ENCODE results near the gene CCDC85C.

Gene CCDC85C

GRCh38 chr14:99576304-99576703, 27.7 kb downstream of the CCDC85C start:
- Mint-ChIP-seq H3K27me3 (no peaks in the 10 kb centered on the region), H3K36me3 (ENCODE audit: insufficient read depth) (no peaks in the 10 kb centered on the region), H3K9me3 (no peaks in the 10 kb centered on the region), H3K4me3 (no peak overlapping the region), H3K27ac (ENCODE audit: low read depth) (no peak overlapping the region), H3K4me1 (peaks cover 5% of the 10 kb centered on the region)
- DNase-seq (ENCODE audit: low spot score in 2 of 2), result no peak
- ATAC-seq (replicated peaks; ENCODE audit: extremely low read depth, poor library complexity, severe bottlenecking), result no peak

DNA sequence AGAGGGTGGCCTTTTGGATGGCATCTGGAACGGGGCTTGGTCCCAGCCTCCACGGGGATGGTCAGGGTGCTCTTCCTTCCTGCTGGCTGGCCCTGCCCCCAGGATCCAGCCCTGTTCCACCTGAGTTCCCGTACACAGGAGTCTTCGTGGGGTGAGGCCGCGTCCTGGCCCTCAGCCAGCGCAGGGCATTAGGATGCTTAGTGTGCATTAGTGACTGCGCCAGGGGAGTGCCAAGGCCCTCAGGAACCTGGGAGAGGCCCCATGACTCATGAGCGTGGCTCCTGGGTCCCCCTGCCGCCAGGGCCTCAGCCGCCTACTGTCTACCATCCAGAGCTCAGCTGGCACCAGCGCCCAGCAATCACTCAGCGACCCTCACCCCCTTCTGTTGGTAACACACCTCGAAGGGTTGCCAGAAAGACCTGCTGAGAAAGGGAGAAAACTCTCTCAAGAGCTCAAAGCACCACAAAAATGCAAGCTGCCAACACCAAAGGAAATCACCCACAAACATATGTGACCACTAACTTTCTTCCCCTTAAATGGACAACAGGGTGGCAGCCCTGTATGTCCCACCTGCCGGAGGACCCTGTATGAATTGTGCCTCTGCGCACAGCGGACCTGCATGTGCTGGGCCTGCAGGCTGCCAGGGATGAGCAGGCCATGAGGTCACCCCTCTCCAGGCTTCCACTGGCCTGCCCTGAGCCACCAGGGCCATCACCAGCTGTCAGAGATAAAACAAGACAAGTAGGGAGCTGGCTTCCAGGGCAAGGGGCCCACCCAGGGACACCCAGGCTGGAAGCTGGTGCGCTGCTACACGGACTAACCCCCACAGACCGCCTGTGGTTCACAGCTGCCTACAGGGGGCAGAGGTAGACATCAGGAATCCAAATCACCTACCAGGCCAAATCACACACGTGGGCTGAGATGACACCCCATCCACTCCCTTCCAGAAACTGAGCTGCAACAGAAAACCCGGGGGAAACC, 28.7 kb downstream of the CCDC85C start:
- Mint-ChIP-seq H3K4me3 (no peak overlapping the region), H3K36me3 (ENCODE audit: insufficient read depth) (no peaks in the 10 kb centered on the region), H3K27me3 (no peaks in the 10 kb centered on the region), H3K27ac (ENCODE audit: low read depth) (no peak overlapping the region), H3K9me3 (no peaks in the 10 kb centered on the region), H3K4me1 (peaks cover 5% of the 10 kb centered on the region)
- ATAC-seq (replicated peaks; ENCODE audit: extremely low read depth, poor library complexity, severe bottlenecking) (no peak), DNase-seq (ENCODE audit: low spot score in 2 of 2) (no peak)

DNA sequence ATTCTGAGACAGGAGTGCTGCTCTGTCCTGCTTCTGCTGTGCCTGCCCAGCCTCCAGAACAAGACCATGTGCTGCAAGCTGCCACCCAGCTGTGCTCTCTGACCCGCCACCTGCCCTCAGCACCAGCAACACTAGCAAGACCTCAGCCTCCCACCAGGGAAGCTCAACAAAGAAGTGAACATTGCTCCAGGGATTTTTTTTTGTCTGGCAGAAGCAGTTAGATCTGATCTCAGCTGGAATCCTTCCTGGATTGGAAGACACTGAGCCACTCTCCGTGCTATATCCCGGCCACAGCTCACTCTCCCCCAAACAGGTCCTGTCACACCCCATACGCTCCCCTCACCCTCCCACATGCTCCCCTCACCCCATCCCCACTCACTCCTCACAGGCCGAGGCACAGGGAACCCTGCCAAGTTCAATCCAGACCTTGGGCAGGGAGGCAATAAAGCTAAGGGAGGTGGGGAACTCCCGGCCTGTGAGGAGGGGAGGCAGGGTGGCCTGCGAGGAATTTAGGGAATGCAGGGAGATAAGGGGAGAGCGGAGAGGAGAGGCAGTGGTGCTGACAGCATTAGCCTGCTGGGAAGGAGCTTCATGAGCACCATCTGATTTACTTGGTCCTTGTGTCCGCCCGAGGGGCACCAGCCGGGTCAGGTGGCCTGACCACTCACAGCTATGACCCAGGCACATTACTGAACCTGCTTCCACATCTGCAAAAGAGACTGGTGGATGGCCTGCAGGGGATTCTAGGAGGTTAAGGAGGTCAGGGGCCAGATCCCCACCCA, 29.7 kb downstream of the CCDC85C start:
- H3K27ac Mint-ChIP-seq (ENCODE audit: low read depth), result no peak overlapping the region
- no peak for DNase-seq (ENCODE audit: low spot score in 2 of 2)
- no peak for ATAC-seq (replicated peaks; ENCODE audit: extremely low read depth, poor library complexity, severe bottlenecking)

DNA sequence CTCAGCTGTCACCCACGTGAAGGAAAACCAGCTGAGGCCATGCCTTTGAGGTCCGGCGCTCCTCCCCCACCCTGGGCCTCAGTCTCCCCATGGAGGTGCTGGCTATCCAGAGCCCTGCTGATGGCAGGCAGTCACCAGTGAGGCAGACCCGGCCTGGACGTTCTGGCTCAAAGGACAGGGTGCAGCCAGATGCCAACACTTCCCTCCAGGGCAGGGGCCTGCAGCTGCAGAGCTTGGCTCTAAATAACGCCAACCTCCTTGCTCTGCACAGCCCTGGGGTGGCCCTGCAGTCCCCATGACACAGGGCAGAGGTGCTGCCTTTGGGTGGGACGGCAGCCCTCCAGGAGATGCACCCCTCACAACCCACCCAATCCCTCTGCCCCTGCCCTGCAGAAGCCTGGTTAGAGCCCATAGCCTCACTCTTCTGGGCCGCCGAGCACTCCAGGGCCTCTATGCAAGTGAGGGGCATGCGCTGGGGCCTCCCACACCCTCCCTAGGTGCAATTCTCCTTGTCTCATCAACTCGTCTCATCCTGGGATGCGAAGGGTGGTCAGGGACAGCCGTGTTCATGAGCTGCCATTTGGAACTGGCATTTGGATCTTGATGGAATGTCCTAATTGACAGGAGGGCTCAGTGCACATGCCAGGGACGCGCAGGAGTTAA, 30.4 kb downstream of the CCDC85C start:
- Mint-ChIP-seq H3K4me1 (peaks cover 11% of the 10 kb centered on the region), H3K36me3 (ENCODE audit: insufficient read depth) (no peaks in the 10 kb centered on the region), H3K27me3 (no peaks in the 10 kb centered on the region), H3K9me3 (no peaks in the 10 kb centered on the region), H3K4me3 (no peak overlapping the region), H3K27ac (ENCODE audit: low read depth) (no peak overlapping the region)
- ATAC-seq (replicated peaks; ENCODE audit: extremely low read depth, poor library complexity, severe bottlenecking) (no peak), DNase-seq (ENCODE audit: low spot score in 2 of 2) (no peak)

More for the DNA sequence above, 29.7 kb downstream of the CCDC85C start:
- H3K4me3 Mint-ChIP-seq, result no peak overlapping the region
- H3K27me3 Mint-ChIP-seq, result no peaks in the 10 kb centered on the region
- H3K36me3 Mint-ChIP-seq (ENCODE audit: insufficient read depth), result no peaks in the 10 kb centered on the region
- H3K9me3 Mint-ChIP-seq, result no peaks in the 10 kb centered on the region
- peaks cover 11% of the 10 kb centered on the region for H3K4me1 Mint-ChIP-seq

GRCh38 chr14:99573000-99573330, 31.0 kb downstream of the CCDC85C start:
- no peak overlapping the region for H3K4me3 Mint-ChIP-seq

DNA sequence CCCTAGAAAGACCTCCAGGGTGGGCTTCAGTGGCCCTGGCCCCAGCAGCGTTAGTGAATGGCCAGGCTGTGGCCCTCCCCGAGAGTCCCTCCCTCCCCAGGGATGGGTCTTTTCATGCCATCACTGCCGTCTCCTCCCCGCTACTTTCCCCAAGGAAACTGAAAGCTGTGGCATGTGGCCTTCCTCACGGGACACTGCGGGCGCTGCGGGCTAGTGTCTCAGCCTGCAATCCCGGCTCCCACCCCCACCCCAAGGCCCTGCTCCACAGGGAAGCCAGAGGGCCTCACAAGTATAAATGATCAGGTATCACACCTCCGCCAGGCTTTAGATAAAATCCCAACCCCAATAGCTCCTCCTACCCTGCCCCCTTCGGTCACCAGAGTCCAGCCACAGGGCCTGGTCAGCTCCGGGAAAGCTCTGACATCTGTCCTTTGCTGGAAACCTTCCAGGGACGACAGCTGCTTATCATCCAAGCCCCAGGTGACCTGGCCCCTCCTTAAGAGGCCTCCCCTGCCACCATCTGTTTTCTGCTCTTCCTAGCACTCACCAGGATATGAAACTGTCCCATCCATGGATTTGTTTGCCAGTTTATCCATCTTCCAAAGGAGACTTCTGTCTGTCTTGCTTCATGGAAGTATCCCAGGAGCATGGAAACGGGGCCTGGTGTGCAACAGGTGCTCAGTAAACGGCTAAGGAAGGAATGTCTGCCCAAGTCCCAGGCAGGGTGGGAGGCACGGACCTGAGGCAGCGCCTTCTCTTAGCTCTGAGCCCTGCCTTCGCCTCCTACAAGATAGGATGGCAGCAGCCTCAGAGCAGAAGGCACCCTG, 31.6 kb downstream of the CCDC85C start:
- DNase-seq (ENCODE audit: low spot score in 2 of 2) (no peak), ATAC-seq (replicated peaks; ENCODE audit: extremely low read depth, poor library complexity, severe bottlenecking) (no peak)
- no peaks in the 10 kb centered on the region for H3K27me3 Mint-ChIP-seq
- no peak overlapping the region for H3K4me3 Mint-ChIP-seq
- H3K4me1 Mint-ChIP-seq, result peaks cover 11% of the 10 kb centered on the region
- H3K9me3 Mint-ChIP-seq, result no peaks in the 10 kb centered on the region
- no peaks in the 10 kb centered on the region for H3K36me3 Mint-ChIP-seq (ENCODE audit: insufficient read depth)
- no peak overlapping the region for H3K27ac Mint-ChIP-seq (ENCODE audit: low read depth)

More at GRCh38 chr14:99573000-99573330, 31.0 kb downstream of the CCDC85C start:
- Mint-ChIP-seq H3K27me3 (no peaks in the 10 kb centered on the region), H3K9me3 (no peaks in the 10 kb centered on the region), H3K36me3 (ENCODE audit: insufficient read depth) (no peaks in the 10 kb centered on the region), H3K27ac (ENCODE audit: low read depth) (no peak overlapping the region), H3K4me1 (peaks cover 11% of the 10 kb centered on the region)
- ATAC-seq (replicated peaks; ENCODE audit: extremely low read depth, poor library complexity, severe bottlenecking), result no peak
- no peak for DNase-seq (ENCODE audit: low spot score in 2 of 2)

GRCh38 chr14:99571303-99571986, 32.6 kb downstream of the CCDC85C start:
- Mint-ChIP-seq H3K9me3 (no peaks in the 10 kb centered on the region), H3K27ac (ENCODE audit: low read depth) (no peak overlapping the region), H3K36me3 (ENCODE audit: insufficient read depth) (no peaks in the 10 kb centered on the region), H3K27me3 (no peaks in the 10 kb centered on the region), H3K4me3 (no peak overlapping the region), H3K4me1 (peaks cover 11% of the 10 kb centered on the region)
- ATAC-seq (replicated peaks; ENCODE audit: extremely low read depth, poor library complexity, severe bottlenecking) (no peak), DNase-seq (ENCODE audit: low spot score in 2 of 2) (no peak)

DNA sequence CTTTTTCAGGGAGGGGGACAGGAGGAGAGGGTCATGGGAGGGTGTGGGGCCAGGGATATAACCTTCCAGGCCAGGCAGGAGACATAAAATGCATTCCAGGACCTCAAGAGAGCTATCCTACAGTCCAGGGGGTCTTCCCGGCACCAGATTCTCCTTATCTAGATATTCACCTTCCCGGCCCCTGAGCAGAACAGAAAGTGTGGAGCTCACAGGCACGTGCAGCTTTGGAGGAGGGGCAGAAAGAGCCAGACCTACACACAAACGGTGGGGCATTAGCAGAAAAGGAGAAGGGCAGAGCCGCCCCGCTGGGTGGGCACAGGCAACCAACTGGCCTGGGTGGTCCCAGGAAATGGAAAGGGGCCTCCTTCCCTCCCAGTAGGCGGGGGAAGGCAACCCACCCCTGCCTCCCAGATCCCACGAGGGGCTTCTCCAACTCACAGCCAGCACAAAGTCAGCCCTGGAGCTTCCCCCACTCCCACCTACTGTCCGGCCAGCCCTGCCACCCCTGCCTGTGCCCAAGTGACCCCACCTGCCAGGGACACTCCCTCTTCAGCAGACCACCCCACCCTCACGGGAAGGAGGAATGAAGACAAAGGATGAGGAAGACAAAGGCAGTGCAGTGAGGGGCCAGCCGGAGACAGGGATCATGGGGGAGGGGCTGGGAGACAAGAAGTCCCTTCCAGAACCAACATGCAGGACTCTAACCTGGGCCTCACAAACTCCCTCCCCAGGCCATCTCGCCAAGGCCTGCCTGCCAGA, 33.3 kb downstream of the CCDC85C start:
- DNase-seq (ENCODE audit: low spot score in 2 of 2) (no peak), ATAC-seq (replicated peaks; ENCODE audit: extremely low read depth, poor library complexity, severe bottlenecking) (no peak)
- no peaks in the 10 kb centered on the region for H3K9me3 Mint-ChIP-seq
- H3K27ac Mint-ChIP-seq (ENCODE audit: low read depth), result no peak overlapping the region
- H3K4me3 Mint-ChIP-seq, result no peak overlapping the region
- H3K36me3 Mint-ChIP-seq (ENCODE audit: insufficient read depth), result no peaks in the 10 kb centered on the region
- no peaks in the 10 kb centered on the region for H3K27me3 Mint-ChIP-seq
- H3K4me1 Mint-ChIP-seq, result peaks cover 11% of the 10 kb centered on the region

DNA sequence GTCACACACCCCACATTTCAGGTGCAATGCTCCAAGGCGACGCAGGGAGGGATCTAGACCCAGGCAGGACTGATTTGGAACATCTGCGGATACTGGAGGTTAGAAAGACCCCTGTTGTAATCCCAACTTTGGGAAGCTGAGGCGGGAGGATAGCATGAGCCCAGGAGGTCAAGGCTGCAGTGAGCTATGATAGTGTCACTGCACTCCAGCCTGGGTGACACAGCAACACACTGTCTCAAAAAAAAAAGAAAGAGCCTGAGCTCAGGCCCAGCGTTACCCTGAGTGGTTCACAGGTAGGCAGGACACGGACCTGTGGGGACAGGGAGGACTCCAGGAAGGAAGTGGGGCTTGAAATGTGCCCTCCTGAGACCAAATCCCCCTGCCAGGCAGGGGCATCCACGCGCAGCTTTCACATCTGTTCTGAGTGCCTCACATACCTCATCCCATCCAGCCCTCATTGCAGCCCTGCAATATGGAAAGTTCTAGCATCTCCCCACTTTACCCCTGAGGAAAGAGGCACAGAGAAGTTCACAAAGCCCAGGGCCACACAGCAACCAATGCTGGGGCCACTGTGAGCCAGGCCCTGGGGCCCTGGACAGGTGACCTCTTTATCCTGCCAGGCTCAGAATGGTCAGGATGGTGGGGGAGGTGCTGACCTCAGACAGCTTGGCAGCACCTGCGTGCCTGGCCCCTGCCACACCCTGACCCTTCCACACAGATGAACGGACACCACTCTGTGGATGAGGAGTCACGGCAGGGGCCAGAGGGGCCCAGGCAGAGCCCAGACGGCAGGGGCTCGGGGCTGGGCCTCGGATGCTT, 34.1 kb downstream of the CCDC85C start:
- no peak overlapping the region for H3K4me3 Mint-ChIP-seq
- DNase-seq (ENCODE audit: low spot score in 2 of 2), result no peak
- no peaks in the 10 kb centered on the region for H3K9me3 Mint-ChIP-seq
- H3K36me3 Mint-ChIP-seq (ENCODE audit: insufficient read depth), result no peaks in the 10 kb centered on the region
- ATAC-seq (replicated peaks; ENCODE audit: extremely low read depth, poor library complexity, severe bottlenecking), result no peak
- no peak overlapping the region for H3K27ac Mint-ChIP-seq (ENCODE audit: low read depth)
- H3K4me1 Mint-ChIP-seq, result peaks cover 11% of the 10 kb centered on the region
- H3K27me3 Mint-ChIP-seq, result no peaks in the 10 kb centered on the region

- ATAC-seq (replicated peaks; ENCODE audit: extremely low read depth, poor library complexity, severe bottlenecking), result no peak
- no peak overlapping the region for H3K27ac Mint-ChIP-seq (ENCODE audit: low read depth)
- no peak for DNase-seq (ENCODE audit: low spot score in 2 of 2)
- H3K27me3 Mint-ChIP-seq, result no peaks in the 10 kb centered on the region
- H3K4me3 Mint-ChIP-seq, result no peak overlapping the region
- H3K4me1 Mint-ChIP-seq, result peaks cover 11% of the 10 kb centered on the region
- no peaks in the 10 kb centered on the region for H3K9me3 Mint-ChIP-seq
- H3K36me3 Mint-ChIP-seq (ENCODE audit: insufficient read depth), result no peaks in the 10 kb centered on the region
Measured at GRCh38 chr14:99568567-99569560, 35.1 kb downstream of the CCDC85C start.

All from central memory CD8-positive, alpha-beta T cell (primary cell).